OCI-LY3 (cell line): ENCODE results near the gene KLHL6.

ENCODE experiments used
- EZH2phosphoT487 ChIP-seq: fragments of 200-600 bp; shearing (Covaris generic); IDR thresholded peaks from 2 replicates; pipeline ENCODE4 v1.6.1; 2018; ENCODE audit warnings: antibody characterized with exemption, mixed run types, low read depth
- TF ChIP-seq, protein P1 (sequence below): fragments of 200-600, 300-600 bp; sonication (generic); IDR thresholded peaks from 2 replicates; pipeline ENCODE4 v1.5.1; 2014; ENCODE audit warnings: antibody characterized with exemption, low read length, low read depth

DNA sequence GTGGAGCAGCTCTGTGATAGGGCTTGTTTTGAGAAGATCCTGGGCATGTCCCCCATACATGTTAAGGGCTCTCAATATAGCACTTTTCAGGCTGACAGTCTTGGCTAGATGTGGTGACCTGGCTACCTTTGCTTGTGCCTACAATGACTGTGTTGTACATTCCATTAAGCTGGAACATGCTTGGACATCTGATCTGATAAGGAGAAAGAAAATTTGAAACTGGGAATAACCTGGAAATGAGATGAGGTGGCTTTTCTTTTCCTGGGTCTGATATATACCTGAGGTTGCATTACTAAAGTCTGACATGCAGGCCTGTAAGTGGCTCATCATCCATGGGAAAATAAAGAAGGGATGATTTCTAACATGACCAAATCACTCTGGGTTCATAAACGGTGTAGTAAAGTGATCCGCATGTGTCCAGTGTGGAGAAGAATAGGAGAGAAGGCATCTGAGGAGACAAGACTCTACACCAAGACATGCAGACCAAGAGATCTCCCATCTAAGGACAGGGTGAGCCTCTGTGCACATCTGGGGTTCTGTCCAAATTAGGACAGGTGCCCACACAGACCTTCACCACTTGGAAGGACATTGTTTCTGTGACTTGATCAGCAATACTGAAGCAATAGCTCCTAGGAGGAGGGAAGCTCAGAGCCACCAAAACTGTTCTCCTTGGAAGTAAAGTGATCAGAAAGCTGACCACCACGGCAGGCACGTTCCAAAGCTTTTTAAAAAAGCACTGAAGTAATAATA is 62.0 kb downstream of the KLHL6 start:
- TF ChIP-seq, protein P1, sequence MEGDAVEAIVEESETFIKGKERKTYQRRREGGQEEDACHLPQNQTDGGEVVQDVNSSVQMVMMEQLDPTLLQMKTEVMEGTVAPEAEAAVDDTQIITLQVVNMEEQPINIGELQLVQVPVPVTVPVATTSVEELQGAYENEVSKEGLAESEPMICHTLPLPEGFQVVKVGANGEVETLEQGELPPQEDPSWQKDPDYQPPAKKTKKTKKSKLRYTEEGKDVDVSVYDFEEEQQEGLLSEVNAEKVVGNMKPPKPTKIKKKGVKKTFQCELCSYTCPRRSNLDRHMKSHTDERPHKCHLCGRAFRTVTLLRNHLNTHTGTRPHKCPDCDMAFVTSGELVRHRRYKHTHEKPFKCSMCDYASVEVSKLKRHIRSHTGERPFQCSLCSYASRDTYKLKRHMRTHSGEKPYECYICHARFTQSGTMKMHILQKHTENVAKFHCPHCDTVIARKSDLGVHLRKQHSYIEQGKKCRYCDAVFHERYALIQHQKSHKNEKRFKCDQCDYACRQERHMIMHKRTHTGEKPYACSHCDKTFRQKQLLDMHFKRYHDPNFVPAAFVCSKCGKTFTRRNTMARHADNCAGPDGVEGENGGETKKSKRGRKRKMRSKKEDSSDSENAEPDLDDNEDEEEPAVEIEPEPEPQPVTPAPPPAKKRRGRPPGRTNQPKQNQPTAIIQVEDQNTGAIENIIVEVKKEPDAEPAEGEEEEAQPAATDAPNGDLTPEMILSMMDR: no peak
- TF ChIP-seq EZH2phosphoT487: no peak
